Measurements from ENCODE around the gene CEP131. TPM values are rescaled to one million over a fixed set of nuclear protein-coding genes. Genes with fewer than 3 reads are reported as not detected.

The CEP131 gene
- total RNA-seq, 1 donor from 2014 or later: 26.2 TPM

GRCh38 chr17:81161972-81162371, 60.8 kb downstream of the CEP131 start:
- no peak overlapping the region for H3K4me3 ChIP-seq (ENCODE audit: low read depth, low read length)
- H3K36me3 ChIP-seq (ENCODE audit: control insufficient read depth, insufficient read depth, low read length): no peaks in the 10 kb centered on the region
- TF ChIP-seq CTCF (IDR thresholded peaks at IDR 0.05; ENCODE audit: insufficient read depth, low read length, poor library complexity, severe bottlenecking): no peak
- H3K27me3 ChIP-seq (ENCODE audit: control insufficient read depth, insufficient read depth, low read length): peaks cover 61% of the 10 kb centered on the region
- DNase-seq (ENCODE audit: low read depth): no peak

- no peak overlapping the region for H3K4me3 ChIP-seq (ENCODE audit: low read depth, low read length)
- H3K36me3 ChIP-seq (ENCODE audit: control insufficient read depth, insufficient read depth, low read length): no peaks in the 10 kb centered on the region
- TF ChIP-seq CTCF (IDR thresholded peaks at IDR 0.05; ENCODE audit: insufficient read depth, low read length, poor library complexity, severe bottlenecking): no peak
- peaks cover 57% of the 10 kb centered on the region for H3K27me3 ChIP-seq (ENCODE audit: control insufficient read depth, insufficient read depth, low read length)
- DNase-seq (ENCODE audit: low read depth): no peak
Observed at GRCh38 chr17:81161536-81161935, 61.2 kb downstream of the CEP131 start.

GRCh38 chr17:81160747-81161453, 61.9 kb downstream of the CEP131 start:
- Histone ChIP-seq H3K27me3 (ENCODE audit: control insufficient read depth, insufficient read depth, low read length) (peaks cover 54% of the 10 kb centered on the region), H3K4me3 (ENCODE audit: low read depth, low read length) (no peak overlapping the region), H3K36me3 (ENCODE audit: control insufficient read depth, insufficient read depth, low read length) (no peaks in the 10 kb centered on the region)
- TF ChIP-seq CTCF (IDR thresholded peaks at IDR 0.05; ENCODE audit: insufficient read depth, low read length, poor library complexity, severe bottlenecking): no peak
- DNase-seq (ENCODE audit: low read depth): no peak

- TF ChIP-seq CTCF (IDR thresholded peaks at IDR 0.05; ENCODE audit: insufficient read depth, low read length, poor library complexity, severe bottlenecking): no peak
- no peak overlapping the region for H3K4me3 ChIP-seq (ENCODE audit: low read depth, low read length)
- no peaks in the 10 kb centered on the region for H3K36me3 ChIP-seq (ENCODE audit: control insufficient read depth, insufficient read depth, low read length)
- no peak for DNase-seq (ENCODE audit: low read depth)
- peaks cover 49% of the 10 kb centered on the region for H3K27me3 ChIP-seq (ENCODE audit: control insufficient read depth, insufficient read depth, low read length)
Observed at GRCh38 chr17:81160306-81160705, 62.5 kb downstream of the CEP131 start.

- peaks cover 43% of the 10 kb centered on the region for H3K27me3 ChIP-seq (ENCODE audit: control insufficient read depth, insufficient read depth, low read length)
- DNase-seq (ENCODE audit: low read depth): no peak
- H3K36me3 ChIP-seq (ENCODE audit: control insufficient read depth, insufficient read depth, low read length): no peaks in the 10 kb centered on the region
- H3K4me3 ChIP-seq (ENCODE audit: low read depth, low read length): no peak overlapping the region
- TF ChIP-seq CTCF (IDR thresholded peaks at IDR 0.05; ENCODE audit: insufficient read depth, low read length, poor library complexity, severe bottlenecking): no peak
Observed at GRCh38 chr17:81159611-81160265, 63.0 kb downstream of the CEP131 start.
